Right renal pelvis (tissue), 4 donors: ENCODE data around the gene TP63. TPM values are rescaled to one million over a fixed set of nuclear protein-coding genes. Genes with fewer than 3 reads are reported as not detected.
"Not testable (repeated sequence)": the region's sequence is repeated elsewhere in the genome, so short reads cannot be mapped to it uniquely, and the experiment has no call there.

Experiments
- DNase-seq, 4 donors: peaks; one replicate each; pipeline ENCODE4 v3.0.0-alpha.2; 2013; ENCODE audit warnings: low read depth in 4 of 4, low spot score in 3 of 4, missing footprints in 1 of 4
- polyA plus RNA-seq, 4 donors: library from polyadenylated mRNA; unstranded; fragments of 120-200 nt; gene quantifications; one replicate each; pipeline ENCODE4 v1.2.1, GENCODE V29; 2013; ENCODE audit not compliant: insufficient read length in 4 of 4

TP63 gene
- polyA plus RNA-seq, 4 donors, result 0.91 to 3.1 (median 1.7) TPM

GRCh38 chr3:189720736-189721417 is 89.7 kb downstream of the TP63 start:
- no peak for DNase-seq

GRCh38 chr3:189721873-189722665 is 90.9 kb downstream of the TP63 start:
- no peak for DNase-seq

GRCh38 chr3:189724356-189724755 is 93.2 kb downstream of the TP63 start:
- no peak for DNase-seq

GRCh38 chr3:189726277-189726676 is 95.1 kb downstream of the TP63 start:
- DNase-seq, result no peak

- DNase-seq, result no peak
These were observed 96.0 kb downstream of the TP63 start for GRCh38 chr3:189727158-189727557.

- no peak for DNase-seq
These were observed 96.7 kb downstream of the TP63 start for GRCh38 chr3:189727898-189728297.

- no peak for DNase-seq
These were observed 97.7 kb downstream of the TP63 start for GRCh38 chr3:189728915-189729314.

- DNase-seq, result no peak
These were observed 102.9 kb downstream of the TP63 start for GRCh38 chr3:189734061-189734460.

- DNase-seq, result no peak
These were observed 104.7 kb downstream of the TP63 start for GRCh38 chr3:189735913-189736312.

- no peak for DNase-seq
These were observed 105.9 kb downstream of the TP63 start for GRCh38 chr3:189737071-189737470.

- DNase-seq, result no peak
These were observed 106.4 kb downstream of the TP63 start for GRCh38 chr3:189737619-189738018.

- no peak for DNase-seq
These were observed 108.2 kb downstream of the TP63 start for GRCh38 chr3:189739378-189739777.

- DNase-seq, result no peak
These were observed 109.0 kb downstream of the TP63 start for GRCh38 chr3:189740156-189740555.

GRCh38 chr3:189744235-189744634 is 113.0 kb downstream of the TP63 start:
- no peak for DNase-seq

GRCh38 chr3:189745622-189746021 is 114.4 kb downstream of the TP63 start:
- no peak for DNase-seq

GRCh38 chr3:189748046-189748445 is 116.9 kb downstream of the TP63 start:
- no peak for DNase-seq

GRCh38 chr3:189750972-189751371 is 119.8 kb downstream of the TP63 start:
- DNase-seq, result not testable (repeated sequence)

- DNase-seq, result no peak
These were observed 123.2 kb downstream of the TP63 start for GRCh38 chr3:189754356-189754755.

- no peak for DNase-seq
These were observed 125.4 kb downstream of the TP63 start for GRCh38 chr3:189756582-189757078.

- no peak for DNase-seq
These were observed 127.0 kb downstream of the TP63 start for GRCh38 chr3:189758186-189758585.

- DNase-seq, result no peak
These were observed 135.2 kb downstream of the TP63 start for GRCh38 chr3:189766416-189766815.
